SK-MEL-5 (cell line): ENCODE data around the gene IQGAP1. TPM values are rescaled to one million over a fixed set of nuclear protein-coding genes. Genes with fewer than 3 reads are reported as not detected.
A peak's percentile ranks its signal among the peaks of the same experiment; 100 is the strongest.
"Not testable (repeated sequence)": the region's sequence is repeated elsewhere in the genome, so short reads cannot be mapped to it uniquely, and the experiment has no call there.

Source experiments
- DNase-seq: peaks from one replicate; pipeline ENCODE4 v3.0.0-alpha.2; 2016; ENCODE audit warnings: low read depth, low spot score
- in situ Hi-C: cut with HindIII; loops from 2 replicates; pipeline ENCODE4 v1.10.0; 2016; ENCODE audit warnings: low sequenced_read_pairs, high pct_unique_total_duplicates, low pct_unique_long_range_greater_than_20kb
- total RNA-seq: library from RNA; depleted of rRNA; stranded (reverse); fragments of >200 nt; shearing (Covaris generic); gene quantifications from 2 replicates; pipeline ENCODE4 v1.2.3, GENCODE V29; 2014

Gene IQGAP1
- total RNA-seq, 1 experiment from 2014 or later, result 141 TPM

DNA sequence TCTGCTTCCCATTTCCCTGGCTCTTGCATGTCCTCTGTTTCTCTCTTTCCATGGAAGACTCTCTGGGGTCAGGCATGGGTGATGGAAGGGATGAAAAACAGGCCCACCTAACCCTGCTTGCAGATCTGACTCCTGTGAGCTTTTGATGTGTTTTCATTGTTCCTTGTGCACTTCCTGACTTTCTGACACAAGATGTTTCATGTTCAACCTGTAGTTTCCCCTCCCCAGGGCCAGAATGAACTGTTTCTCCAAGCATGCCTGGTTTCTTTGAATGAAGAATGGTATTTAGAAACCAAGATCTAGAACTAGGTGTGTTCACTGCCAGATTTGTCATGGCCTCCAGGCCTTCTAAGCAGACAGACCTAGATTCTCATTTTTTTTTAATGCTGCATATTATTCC, 105.6 kb downstream of the IQGAP1 start:
- in situ Hi-C loops, result no loop called here
- DNase-seq, result no peak

DNA sequence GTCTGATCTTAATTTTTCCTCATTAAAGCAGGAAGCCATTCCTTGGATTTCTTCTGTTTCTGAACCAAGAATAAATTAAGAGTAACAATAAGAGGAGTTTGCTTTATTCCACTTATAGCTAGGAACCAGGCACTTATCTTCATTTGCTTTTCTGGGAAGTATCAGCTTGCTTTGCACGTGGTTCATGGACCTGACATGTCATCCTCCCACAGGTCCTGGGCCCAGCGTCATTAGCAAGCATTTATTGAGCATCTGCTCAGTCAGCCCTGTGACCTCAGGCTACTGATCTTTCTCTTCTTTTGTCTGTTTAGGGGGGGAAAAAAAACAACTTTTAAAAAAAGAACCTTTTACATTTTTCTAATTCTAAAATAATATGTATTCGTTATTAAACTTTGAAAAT, 107.0 kb downstream of the IQGAP1 start:
- in situ Hi-C loops, result no loop called here
- DNase-seq, result no peak

DNA sequence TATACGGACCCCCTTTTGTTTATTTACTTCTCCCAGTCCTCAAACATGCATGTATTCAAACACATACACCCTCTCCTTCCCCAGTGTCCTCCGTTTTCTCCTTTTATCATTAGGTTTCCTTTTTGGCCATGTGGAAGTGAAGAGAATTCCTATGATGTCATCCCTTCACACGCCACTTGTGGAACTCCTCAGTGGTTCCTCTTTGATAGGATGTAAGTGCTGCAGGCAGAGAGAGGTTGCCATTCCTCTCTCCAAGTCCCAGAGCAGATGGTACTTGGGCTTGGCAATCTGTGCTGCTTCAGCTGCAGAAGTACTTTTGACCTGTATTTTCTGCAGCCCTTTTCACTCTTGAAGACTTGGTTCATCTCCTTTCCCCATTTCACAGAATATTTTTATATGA, 108.7 kb downstream of the IQGAP1 start:
- in situ Hi-C loops, result no loop called here

DNA sequence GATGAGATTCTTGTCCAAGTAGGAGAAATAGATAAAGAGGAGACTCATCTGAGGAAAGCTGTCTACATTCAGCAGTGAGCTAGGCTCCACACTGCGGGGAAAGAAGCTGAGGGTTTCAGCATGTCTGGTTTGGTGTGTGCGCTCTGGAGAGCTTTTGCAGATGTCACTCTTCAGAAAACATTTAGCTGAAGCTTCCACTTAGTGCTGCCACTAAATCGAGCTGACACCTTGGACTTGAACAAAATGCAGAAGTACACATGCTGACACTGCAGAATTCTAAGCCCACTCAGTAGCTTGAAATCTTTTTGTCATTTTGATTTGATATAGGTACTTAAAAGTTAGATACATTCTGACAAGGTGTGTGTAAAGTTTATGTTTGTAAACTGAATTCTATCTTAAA, 109.3 kb downstream of the IQGAP1 start:
- DNase-seq, result no peak
- in situ Hi-C loops, result no loop called here

More for the DNA sequence above, 108.7 kb downstream of the IQGAP1 start:
- no peak for DNase-seq

DNA sequence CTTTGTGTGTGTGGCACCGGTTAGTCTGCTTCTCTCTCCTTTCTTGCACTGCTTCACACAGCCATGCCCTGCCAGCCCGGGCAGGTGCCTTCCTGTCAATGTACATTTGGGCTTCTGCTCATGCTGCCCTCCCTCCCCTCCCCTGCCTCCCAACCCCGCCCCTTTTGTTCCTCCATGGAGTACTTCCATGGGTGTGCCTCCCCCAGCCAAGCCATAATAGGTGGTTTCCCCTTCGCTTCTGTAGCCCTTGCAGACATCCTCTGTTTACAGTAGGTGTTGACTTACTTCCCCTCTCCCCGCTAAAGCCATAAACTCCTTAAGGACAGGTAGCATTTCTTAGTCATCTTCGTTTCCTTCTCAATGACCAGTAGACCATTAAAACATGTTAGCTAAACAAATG, 109.9 kb downstream of the IQGAP1 start:
- in situ Hi-C loops, result no loop called here

DNA sequence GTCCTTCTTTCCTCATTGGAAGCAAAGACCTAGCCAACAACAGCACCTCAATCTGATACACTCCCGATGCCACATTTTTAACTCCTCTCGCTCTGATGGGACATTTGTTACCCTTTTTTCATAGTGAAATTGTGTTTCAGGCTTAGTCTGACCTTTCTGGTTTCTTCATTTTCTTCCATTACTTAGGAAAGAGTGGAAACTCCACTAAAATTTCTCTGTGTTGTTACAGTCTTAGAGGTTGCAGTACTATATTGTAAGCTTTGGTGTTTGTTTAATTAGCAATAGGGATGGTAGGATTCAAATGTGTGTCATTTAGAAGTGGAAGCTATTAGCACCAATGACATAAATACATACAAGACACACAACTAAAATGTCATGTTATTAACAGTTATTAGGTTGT, 112.1 kb downstream of the IQGAP1 start:
- DNase-seq, result no peak
- in situ Hi-C loops, result no loop called here

More for the DNA sequence above, 109.9 kb downstream of the IQGAP1 start:
- no peak for DNase-seq

DNA sequence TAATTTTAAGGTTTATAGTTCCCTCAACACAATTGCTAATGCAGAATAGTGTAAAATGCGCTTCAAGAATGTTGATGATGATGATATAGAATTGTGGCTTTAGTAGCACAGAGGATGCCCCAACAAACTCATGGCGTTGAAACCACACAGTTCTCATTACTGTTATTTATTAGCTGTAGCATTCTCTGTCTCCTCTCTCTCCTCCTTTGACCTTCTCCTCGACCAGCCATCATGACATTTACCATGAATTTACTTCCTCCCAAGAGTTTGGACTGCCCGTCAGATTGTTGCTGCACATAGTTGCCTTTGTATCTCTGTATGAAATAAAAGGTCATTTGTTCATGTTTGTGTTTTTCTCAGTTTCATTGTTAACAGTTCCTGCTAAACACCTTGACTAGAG, 113.9 kb downstream of the IQGAP1 start:
- peak; percentile 25 for DNase-seq

DNA sequence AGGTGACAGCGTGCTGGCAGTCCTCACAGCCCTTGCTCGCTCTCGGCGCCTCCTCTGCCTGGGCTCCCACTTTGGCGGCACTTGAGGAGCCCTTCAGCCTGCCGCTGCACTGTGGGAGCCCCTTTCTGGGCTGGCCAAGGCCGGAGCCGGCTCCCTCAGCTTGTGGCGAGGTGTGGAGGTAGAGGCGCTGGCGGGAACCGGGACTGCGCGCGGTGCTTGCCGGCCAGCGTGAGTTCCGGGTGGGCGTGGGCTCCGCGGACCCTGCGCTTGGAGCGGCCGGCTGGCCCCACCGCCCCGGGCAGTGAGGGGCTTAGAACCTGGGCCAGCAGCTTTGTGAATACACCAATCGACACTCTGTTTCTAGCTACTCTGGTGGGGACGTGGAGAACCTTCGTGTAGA, 122.7 kb downstream of the IQGAP1 start:
- in situ Hi-C loops, DNase-seq: not testable (repeated sequence)

More for the DNA sequence above, 113.9 kb downstream of the IQGAP1 start:
- in situ Hi-C loops, result no loop called here

DNA sequence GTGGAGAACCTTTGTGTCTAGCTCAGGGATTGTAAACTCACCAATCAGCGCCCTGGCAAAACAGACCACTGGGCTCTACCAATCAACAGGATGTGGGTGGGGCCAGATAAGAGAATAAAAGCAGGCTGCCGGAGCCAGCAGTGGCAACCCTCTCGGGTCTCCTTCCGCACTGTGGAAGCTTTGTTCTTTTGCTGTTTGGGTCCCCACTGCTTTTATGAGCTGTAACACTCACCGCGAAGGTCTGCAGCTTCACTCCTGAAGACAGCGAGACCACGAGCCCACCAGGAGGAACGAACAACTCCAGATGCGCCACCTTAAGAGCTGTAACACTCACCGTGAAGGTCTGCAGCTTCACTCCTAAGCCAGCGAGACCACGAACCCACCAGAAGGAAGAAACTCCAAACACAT, 123.2 kb downstream of the IQGAP1 start:
- DNase-seq, in situ Hi-C loops: not testable (repeated sequence)

DNA sequence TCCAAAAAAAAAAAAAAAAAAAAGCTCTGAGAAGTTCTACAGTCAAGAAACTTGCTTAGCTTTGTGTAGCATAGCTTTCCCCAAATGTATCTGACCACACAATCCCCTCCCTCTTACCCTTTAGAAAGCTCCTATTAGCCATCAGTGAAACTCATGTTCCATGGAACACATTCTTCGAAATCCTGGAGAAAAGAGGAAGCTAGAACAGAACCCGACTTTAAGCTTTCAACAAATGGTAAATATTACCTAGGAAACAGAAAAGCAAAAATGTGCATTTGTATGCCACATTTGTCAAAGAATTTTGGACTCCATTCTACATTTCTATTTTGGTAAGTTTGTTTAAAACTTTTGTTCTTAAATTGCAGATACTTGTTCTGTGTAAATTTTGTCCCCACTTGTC, 124.2 kb downstream of the IQGAP1 start:
- in situ Hi-C loops, result no loop called here
- no peak for DNase-seq

DNA sequence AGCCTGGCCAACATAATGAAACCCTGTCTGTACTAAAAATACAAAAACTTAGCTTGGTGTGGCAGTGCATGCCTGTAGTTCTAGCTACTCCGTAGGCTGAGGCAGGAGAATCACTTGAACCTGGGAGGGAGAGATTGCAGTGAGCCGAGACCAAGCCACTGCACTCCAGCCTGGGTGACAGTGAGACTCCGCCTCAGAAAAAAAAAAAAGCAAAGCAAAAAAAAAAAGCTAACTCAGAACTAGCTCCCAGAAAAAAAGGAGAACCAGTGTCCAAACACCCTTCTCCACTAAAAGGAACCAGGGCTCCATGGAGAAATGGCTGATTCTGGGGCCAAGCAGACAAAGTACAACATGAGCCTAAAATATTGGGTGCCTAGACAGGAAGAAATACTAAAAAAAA, 124.9 kb downstream of the IQGAP1 start:
- in situ Hi-C loops, result no loop called here
- DNase-seq, result no peak

DNA sequence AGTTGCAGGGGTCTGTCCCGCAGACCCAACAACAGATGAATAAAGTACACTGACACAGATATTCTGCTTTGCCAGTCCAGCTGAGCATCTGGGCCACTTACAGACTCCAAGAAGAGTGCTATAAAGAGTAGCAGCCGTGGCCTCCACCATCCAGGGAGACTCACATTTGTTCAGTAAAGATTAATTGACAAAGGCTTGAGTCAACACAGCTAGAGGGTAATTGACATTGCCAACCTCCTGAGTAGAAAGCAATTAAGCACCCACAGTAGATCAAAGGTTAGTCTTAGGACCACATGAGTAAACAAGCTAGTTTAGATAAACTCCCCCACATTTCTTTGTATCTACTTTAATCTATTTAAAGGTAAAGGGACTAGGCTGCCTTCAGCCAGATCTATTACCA, 125.4 kb downstream of the IQGAP1 start:
- in situ Hi-C loops, result no loop called here
- DNase-seq, result no peak

DNA sequence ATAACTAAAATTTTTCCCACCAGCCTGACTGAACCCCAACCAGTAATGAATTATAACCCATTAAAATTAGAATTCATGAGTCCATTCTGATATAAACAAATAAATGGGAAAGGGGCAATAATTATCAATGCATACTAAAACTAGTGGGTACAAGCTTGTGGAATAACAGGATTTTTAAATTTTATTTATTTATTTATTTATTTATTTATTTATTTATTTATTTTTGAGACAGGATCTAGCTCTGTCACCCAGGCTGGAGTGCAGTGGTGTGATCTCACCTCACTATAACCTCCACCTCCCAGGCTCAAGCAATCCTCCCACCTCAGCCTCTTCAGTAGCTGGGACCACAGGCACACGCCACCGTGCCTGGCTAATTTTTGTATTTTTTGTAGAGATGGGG, 125.9 kb downstream of the IQGAP1 start:
- in situ Hi-C loops, DNase-seq: not testable (repeated sequence)

DNA sequence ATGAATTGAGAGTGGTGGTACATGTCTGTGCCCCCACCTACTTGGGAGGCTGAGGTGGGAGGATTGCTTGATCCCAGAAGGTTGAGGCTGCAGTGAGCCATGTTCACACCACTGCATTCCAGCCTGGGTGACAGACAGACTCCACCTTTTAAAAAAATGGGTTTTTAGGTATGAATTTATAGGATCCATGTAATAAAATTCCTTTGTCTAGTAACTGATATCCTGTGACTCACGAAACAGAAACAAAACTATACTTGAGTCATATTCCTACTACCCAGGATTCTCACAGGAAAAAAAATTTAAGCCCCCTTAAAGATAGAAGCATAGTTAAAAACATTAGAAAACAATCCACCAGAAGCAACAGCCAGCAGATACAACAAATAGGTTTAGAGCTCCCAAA, 131.6 kb downstream of the IQGAP1 start:
- DNase-seq, result no peak
- in situ Hi-C loops, result no loop called here

DNA sequence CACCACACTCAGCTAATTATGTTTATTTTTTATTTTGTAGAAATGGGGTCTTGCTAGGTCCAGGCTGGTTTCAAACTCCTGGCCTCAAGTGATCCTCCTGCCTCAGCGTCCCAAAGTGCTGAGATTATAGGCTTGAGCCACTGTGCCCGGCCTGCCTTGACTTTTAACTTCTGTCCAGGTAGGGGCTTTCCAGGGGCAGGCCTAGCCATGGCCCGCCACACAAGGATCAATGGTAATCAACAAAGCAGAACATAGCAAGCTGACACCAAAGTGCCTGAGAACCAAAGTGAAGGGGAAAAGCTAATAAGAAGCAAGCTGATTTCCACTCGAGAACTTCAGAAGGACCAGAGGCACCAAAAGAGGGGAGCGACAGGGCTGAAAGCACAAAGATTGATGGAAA, 132.3 kb downstream of the IQGAP1 start:
- no peak for DNase-seq
- in situ Hi-C loops, result no loop called here

DNA sequence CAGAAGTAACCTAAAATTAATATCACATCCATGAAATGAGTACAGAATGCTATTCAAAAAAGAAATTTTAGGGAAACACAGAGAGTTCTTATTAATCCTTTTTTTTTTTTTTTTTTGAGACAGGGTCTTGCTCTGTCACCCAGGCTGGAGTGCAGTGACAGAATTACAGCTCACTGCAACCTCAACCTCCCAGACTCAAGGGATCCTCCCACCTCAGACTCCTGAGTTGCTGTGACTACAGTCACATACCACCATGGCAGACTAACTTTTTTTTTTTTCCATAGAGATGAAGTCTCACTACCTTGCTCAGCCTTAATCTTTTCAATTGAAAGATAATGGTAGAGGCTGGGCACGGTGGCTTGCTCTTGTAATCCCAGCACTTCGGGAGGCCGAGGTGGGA, 135.3 kb downstream of the IQGAP1 start:
- DNase-seq, result no peak
- in situ Hi-C loops, result no loop called here

DNA sequence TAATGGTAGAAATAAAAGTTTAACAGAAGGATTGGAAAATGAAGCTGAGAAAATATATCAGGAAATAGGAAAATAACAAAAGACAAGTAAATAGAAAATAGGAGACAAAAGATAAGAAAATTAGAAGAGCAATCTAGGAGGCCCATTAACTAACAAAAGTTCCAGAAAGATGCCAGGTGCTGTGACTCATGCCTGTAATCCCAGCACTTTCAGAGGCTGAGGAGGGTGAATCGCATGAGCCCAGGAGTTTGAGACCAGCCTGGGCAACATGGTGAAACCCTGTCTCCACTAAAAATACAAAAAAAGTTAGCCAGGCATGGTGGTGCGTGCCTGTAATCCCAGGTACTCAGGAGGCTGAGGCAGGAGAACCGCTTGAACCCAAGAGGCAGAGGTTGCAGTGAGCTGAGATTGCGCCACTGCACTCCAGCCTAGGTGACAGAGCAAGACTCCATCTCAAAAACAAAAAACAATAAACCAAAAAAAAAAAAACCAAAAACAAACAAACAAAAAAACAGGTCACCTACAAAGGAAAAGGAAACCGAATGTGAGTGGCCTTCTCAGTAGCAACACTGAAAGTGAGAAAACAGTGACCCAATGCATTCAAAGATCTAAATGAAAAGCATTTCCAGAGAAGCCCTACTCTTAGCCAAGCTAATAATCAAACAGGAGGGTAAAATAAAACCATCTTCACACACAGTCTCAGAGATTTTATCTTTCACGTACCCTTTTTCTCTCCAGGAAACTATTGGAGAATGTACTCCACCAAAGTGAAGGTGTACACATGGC, 136.2 kb downstream of the IQGAP1 start:
- DNase-seq, in situ Hi-C loops: not testable (repeated sequence)

DNA sequence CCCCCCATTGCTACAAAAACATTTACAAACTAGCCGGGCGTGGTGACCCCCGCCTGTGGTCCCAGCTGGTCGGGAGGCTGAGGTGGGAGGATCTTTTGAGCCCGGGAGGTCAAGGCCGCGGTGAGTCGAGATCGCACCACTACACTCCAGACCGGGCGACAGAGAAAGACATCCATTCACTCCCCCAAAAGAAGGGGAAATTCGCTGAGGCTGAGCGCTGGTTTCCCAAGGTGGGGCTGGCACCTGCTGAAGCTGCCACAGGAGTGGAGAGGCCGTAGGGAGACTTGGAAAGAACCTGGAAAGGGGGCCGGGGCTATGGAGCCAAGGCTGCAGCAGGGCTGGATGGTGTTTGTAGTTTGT, 140.9 kb downstream of the IQGAP1 start:
- DNase-seq, result no peak
- in situ Hi-C loops, result no loop called here

DNA sequence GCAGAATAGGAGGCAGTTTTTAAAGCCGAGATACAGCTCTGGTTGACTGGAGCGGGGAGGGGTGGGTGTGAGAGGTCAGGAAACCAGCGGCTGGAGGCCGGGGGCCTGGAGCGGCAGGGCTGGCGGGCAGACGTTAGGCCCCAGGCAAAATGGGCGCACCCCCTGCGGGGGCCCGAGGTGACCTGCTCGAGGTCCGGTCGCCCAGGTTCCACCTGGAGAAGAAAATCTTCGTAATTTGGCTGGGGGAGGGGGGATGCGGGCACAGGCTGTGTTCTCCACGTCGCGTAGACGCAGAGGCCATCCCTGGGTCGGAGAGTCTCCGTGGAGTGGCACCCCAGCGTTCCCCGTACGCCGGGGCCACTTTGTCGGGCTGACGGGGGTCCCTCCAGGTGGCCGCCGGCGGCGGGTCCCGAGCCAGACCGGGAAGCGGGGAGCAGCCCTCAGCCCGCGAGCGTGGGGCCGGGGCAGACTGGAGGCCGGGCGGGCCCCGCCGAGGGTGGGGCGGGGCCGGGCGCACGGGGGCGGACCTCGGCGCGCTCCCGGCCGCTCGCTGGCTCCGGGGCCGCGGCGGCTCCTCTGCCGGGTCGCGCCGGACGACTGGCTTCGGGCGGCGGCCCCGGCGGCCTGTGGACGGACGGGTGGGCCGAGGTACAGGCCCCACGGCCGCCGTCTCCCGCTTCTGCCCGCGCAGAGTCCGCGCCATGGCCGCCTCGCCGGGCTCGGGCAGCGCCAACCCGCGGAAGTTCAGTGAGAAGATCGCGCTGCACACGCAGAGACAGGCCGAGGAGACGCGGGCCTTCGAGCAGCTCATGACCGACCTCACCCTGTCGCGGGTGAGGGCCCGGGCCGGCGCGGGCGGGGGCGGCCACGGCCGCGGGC, 141.6 kb downstream of the IQGAP1 start, which contains the start of gene CRTC3:
CRTC3 (plus strand) TSS at position 553 of the 879 bp plus-strand sequence; CDS start at position 702, 149 bp downstream.
- DNase-seq, result peak; percentile 44
- in situ Hi-C loops, result no loop called here
